Glutamatergic neuron (in vitro differentiated cells): ENCODE results near the gene TMEM236. TPM values are rescaled to one million over a fixed set of nuclear protein-coding genes. Genes with fewer than 3 reads are reported as not detected.

ENCODE experiments used
- DNase-seq: peaks from one replicate; pipeline ENCODE4 v3.0.0; 2022
- H3K27ac Mint-ChIP-seq: one replicate; pipeline ENCODE4 v1.8.0; 2020; ENCODE audit warnings: mild to moderate bottlenecking, mixed read lengths, inconsistent platforms; ENCODE audit not compliant: unreplicated experiment
- H3K27me3 Mint-ChIP-seq: one replicate; pipeline ENCODE4 v1.8.0; 2020; ENCODE audit warnings: mild to moderate bottlenecking, moderate library complexity, mixed read lengths, inconsistent platforms; ENCODE audit not compliant: unreplicated experiment
- H3K36me3 Mint-ChIP-seq: one replicate; pipeline ENCODE4 v1.8.0; 2020; ENCODE audit warnings: mild to moderate bottlenecking, mixed read lengths, inconsistent platforms; ENCODE audit not compliant: unreplicated experiment
- H3K4me1 Mint-ChIP-seq: one replicate; pipeline ENCODE4 v1.8.0; 2020; ENCODE audit warnings: mild to moderate bottlenecking, low read depth, mixed read lengths, inconsistent platforms; ENCODE audit not compliant: unreplicated experiment
- H3K4me3 Mint-ChIP-seq: one replicate; pipeline ENCODE4 v1.8.0; 2020; ENCODE audit warnings: mild to moderate bottlenecking, mixed read lengths, inconsistent platforms; ENCODE audit not compliant: unreplicated experiment
- H3K9me3 Mint-ChIP-seq: one replicate; pipeline ENCODE4 v1.8.0; 2020; ENCODE audit warnings: mild to moderate bottlenecking, moderate library complexity, mixed read lengths, inconsistent platforms; ENCODE audit not compliant: unreplicated experiment
- total RNA-seq: library from RNA; stranded (reverse); fragmentation: NEBNext Ultra II Directional; extraction: Animal tissue kit (Norgen Biotek cat#: 25700); gene quantifications from one replicate; pipeline ENCODE4 v1.2.1, GENCODE V29; 2021; ENCODE audit not compliant: unreplicated experiment
- TF ChIP-seq, protein P1 (sequence below): fragments of 200-600 bp; sonication (generic); IDR thresholded peaks from one replicate; pipeline ENCODE4 v1.5.0; 2021; ENCODE audit not compliant: partially characterized antibody, unreplicated experiment

The TMEM236 gene
- total RNA-seq, 1 donor from 2014 or later: 0.07 TPM

DNA sequence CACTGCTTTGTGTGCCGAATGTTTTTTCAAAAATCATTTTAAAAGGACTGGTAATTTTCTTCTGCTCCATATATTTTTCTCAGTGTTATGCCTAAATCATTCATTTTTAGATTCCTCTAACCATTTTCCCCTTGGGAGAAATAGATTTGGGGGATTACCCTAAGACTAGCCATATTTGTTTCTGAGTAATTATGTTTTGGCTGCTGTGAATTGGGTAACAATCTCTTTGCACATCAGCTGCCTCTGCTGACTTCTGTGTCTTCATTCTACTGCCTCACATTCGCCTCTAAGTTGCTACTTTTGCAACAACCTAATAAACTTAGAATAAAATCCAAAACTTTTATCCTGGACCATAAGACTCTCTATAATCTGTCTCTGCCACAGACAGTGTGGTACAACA lies 38.6 kb downstream of the TMEM236 start:
- no peak for DNase-seq
- Mint-ChIP-seq H3K27me3 (no peaks in the 10 kb centered on the region), H3K36me3 (no peaks in the 10 kb centered on the region), H3K9me3 (no peaks in the 10 kb centered on the region), H3K27ac (no peak overlapping the region), H3K4me3 (no peak overlapping the region), H3K4me1 (no peaks in the 10 kb centered on the region)
- TF ChIP-seq, protein P1, sequence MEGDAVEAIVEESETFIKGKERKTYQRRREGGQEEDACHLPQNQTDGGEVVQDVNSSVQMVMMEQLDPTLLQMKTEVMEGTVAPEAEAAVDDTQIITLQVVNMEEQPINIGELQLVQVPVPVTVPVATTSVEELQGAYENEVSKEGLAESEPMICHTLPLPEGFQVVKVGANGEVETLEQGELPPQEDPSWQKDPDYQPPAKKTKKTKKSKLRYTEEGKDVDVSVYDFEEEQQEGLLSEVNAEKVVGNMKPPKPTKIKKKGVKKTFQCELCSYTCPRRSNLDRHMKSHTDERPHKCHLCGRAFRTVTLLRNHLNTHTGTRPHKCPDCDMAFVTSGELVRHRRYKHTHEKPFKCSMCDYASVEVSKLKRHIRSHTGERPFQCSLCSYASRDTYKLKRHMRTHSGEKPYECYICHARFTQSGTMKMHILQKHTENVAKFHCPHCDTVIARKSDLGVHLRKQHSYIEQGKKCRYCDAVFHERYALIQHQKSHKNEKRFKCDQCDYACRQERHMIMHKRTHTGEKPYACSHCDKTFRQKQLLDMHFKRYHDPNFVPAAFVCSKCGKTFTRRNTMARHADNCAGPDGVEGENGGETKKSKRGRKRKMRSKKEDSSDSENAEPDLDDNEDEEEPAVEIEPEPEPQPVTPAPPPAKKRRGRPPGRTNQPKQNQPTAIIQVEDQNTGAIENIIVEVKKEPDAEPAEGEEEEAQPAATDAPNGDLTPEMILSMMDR: no peak

DNA sequence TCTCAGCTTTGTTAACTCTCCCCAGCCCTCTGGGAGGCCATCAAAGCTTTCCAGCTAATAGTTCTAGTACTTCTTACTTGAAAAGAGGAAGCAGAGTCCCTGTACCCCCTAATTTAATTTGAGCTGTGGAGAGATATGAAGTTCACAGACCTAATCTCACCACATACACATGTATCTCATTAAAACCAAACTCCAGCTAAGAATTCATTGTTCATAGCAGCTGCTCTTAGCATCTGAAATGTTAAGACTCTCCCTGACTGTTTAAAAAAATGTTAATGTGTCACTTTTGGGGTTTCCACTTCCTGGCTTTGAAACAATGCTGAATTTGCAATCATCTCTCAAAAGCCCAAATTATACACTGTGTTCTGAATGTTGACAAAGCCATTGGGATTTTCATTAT lies 41.0 kb downstream of the TMEM236 start:
- Mint-ChIP-seq H3K4me3 (no peak overlapping the region), H3K4me1 (no peaks in the 10 kb centered on the region), H3K27ac (no peak overlapping the region), H3K9me3 (no peaks in the 10 kb centered on the region), H3K36me3 (no peaks in the 10 kb centered on the region), H3K27me3 (no peaks in the 10 kb centered on the region)
- no peak for DNase-seq
- TF ChIP-seq, protein P1: no peak

DNA sequence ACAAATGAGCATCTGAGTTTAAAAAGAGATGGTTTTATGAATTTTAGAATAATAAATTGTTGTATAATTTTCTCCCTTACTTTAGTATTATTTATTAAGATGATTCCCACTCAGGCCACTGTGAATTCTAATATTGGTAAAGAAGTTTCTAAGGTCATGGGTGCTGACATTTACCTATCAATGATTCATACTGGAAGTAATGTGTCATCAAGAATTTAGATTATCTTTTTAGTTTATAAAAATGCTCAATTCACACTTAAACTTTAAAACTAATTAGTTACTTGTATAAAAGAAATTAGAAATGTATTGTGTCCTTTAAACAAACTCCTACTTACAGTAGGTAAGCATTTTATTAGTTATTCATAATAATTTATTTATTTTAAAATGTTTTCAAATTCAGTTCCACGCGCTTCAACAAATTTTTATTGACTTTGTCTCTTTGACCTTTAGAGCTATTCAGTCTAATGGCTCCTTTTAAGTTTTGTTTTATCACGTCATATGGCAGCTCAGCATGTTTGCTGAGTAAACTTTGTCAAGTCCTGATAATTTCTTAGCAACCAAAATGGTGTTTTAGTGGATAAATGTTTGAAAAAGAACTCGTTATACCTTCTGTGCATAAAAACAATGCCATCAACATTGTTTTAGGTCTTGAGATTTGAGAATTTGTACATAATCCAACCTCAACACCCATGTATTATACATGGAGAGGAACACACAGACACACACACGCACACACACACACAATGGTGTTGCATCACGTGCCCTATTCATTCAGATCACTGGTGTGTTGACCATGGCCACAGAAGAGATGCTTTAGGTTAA lies 42.0 kb downstream of the TMEM236 start:
- no peak for DNase-seq
- Mint-ChIP-seq H3K9me3 (no peaks in the 10 kb centered on the region), H3K27ac (no peak overlapping the region), H3K4me1 (no peaks in the 10 kb centered on the region), H3K36me3 (no peaks in the 10 kb centered on the region), H3K4me3 (no peak overlapping the region), H3K27me3 (no peaks in the 10 kb centered on the region)
- TF ChIP-seq, protein P1: no peak

DNA sequence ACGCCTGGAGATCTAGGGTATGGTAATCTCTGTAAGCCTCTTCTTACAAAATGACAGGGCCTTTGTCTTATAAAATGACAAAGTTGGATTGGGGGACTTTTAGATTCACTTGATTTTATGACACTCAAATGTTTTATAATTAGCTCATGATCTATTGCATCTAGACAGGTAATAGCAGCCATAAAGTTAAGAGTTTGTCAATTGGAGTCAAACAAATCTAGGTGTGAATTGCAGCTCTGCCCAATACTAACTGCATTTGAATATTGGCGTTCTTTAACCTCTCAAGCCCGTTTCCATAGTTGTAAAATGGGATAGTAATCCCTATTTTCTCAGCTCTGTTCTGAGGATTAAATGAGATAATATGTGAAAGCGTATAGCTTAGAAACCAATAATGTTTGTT lies 43.1 kb downstream of the TMEM236 start:
- Mint-ChIP-seq H3K27ac (no peak overlapping the region), H3K36me3 (no peaks in the 10 kb centered on the region), H3K4me3 (no peak overlapping the region), H3K9me3 (no peaks in the 10 kb centered on the region), H3K27me3 (no peaks in the 10 kb centered on the region), H3K4me1 (no peaks in the 10 kb centered on the region)
- no peak for DNase-seq
- TF ChIP-seq, protein P1: no peak

DNA sequence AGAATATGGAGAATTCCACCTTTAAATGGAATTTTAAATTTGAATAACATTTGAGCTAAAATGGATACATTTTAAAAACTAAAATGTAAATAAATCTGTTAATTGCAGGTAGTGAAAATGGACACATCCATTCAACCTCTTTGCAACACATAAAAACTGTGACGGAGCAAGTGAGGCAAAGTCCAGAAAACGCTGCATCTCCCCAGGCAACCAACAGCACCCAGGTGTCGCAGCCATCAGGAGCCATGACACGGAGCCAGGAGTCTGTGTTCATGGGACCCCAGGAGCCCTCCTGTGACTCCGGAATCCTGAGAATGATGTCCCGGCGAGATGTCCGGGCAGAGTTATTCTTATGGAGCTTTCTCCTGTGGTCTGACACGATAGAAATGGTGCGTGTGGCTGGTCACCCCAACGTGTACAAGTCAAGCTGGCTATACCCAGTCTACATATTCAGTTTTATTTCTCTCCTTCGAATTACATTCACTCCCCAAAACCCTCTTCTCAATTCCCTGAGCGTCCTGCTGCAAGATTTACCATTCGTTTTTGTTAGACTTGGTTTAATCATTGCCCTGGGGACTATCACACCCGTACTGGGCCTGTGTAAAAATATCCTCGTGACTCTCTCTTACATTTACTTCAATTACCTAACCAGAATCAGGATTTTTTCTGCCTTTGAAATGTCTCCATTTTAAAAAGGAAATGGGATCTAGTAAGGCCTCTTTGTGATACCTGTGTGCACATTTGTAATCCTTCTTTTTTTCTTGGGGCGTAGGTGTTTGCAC lies 44.0 kb downstream of the TMEM236 start:
- H3K4me1 Mint-ChIP-seq: no peaks in the 10 kb centered on the region
- TF ChIP-seq, protein P1: no peak
- H3K27me3 Mint-ChIP-seq: no peaks in the 10 kb centered on the region
- no peak overlapping the region for H3K4me3 Mint-ChIP-seq
- H3K36me3 Mint-ChIP-seq: no peaks in the 10 kb centered on the region
- no peaks in the 10 kb centered on the region for H3K9me3 Mint-ChIP-seq
- no peak overlapping the region for H3K27ac Mint-ChIP-seq
- no peak for DNase-seq
